Trophoblast cell (in vitro differentiated cells and primary cell): Measurements from ENCODE around the gene CAMK2A.

Source experiments
- DNase-seq, 2 donors: peaks; one replicate each; pipeline ENCODE4 v3.0.0-alpha.2; 2016
- H2AFZ ChIP-seq: 2 replicates; pipeline ENCODE4 v1.6.1; 2013; ENCODE audit warnings: low read length, moderate library complexity, mild to moderate bottlenecking; ENCODE audit not compliant: insufficient read depth, poor library complexity
- H2AK5ac ChIP-seq: 2 replicates; pipeline ENCODE4 v1.6.1; 2013; ENCODE audit warnings: mild to moderate bottlenecking, low read length
- H2BK120ac ChIP-seq: 2 replicates; pipeline ENCODE4 v1.6.1; 2013; ENCODE audit warnings: low read length, mild to moderate bottlenecking, moderate library complexity; ENCODE audit not compliant: insufficient read depth, poor library complexity
- H2BK12ac ChIP-seq: 2 replicates; pipeline ENCODE4 v1.6.1; 2013; ENCODE audit warnings: mild to moderate bottlenecking, low read length, moderate library complexity
- H2BK5ac ChIP-seq: 2 replicates; pipeline ENCODE4 v1.6.1; 2013; ENCODE audit warnings: low read length, low read depth, moderate library complexity, mild to moderate bottlenecking; ENCODE audit not compliant: poor library complexity
- H3K14ac ChIP-seq: 2 replicates; pipeline ENCODE4 v1.6.1; 2013; ENCODE audit warnings: mild to moderate bottlenecking, low read length
- H3K18ac ChIP-seq: 2 replicates; pipeline ENCODE4 v1.6.1; 2013; ENCODE audit warnings: mild to moderate bottlenecking, low read length
- H3K23ac ChIP-seq: 2 replicates; pipeline ENCODE4 v1.6.1; 2013; ENCODE audit warnings: low read length
- H3K27ac ChIP-seq: 2 replicates; pipeline ENCODE4 v1.5.1; 2013; ENCODE audit warnings: low read depth, mild to moderate bottlenecking, inconsistent platforms, low read length, moderate library complexity
- H3K27me3 ChIP-seq: 2 replicates; pipeline ENCODE4 v1.6.1; 2013; ENCODE audit warnings: inconsistent platforms, mild to moderate bottlenecking, low read length, moderate library complexity; ENCODE audit not compliant: insufficient read depth
- H3K36me3 ChIP-seq, 2 experiments: 1 replicate in 1 of 2; 2 replicates in 1 of 2; pipeline ENCODE4 v1.6.1; 2013; ENCODE audit warnings: low read length in 2 of 2, mild to moderate bottlenecking in 2 of 2, moderate library complexity in 1 of 2; ENCODE audit not compliant: insufficient read depth in 2 of 2, control insufficient read depth in 1 of 2
- H3K4ac ChIP-seq: 2 replicates; pipeline ENCODE4 v1.6.1; 2013; ENCODE audit warnings: low read depth, mild to moderate bottlenecking, low read length, moderate library complexity
- H3K4me1 ChIP-seq, 2 experiments: 1 replicate in 1 of 2; 2 replicates in 1 of 2; pipeline ENCODE4 v1.6.1; 2013; ENCODE audit warnings: low read length in 2 of 2, mild to moderate bottlenecking in 2 of 2, moderate library complexity in 1 of 2; ENCODE audit not compliant: insufficient read depth in 2 of 2, control insufficient read depth in 1 of 2
- H3K4me2 ChIP-seq: 2 replicates; pipeline ENCODE4 v1.6.1; 2013; ENCODE audit warnings: inconsistent platforms, mild to moderate bottlenecking, low read length, moderate library complexity
- H3K4me3 ChIP-seq: 2 replicates; pipeline ENCODE4 v1.5.1; 2013; ENCODE audit warnings: mild to moderate bottlenecking, low read depth, low read length, inconsistent platforms
- H3K79me1 ChIP-seq: one replicate; pipeline ENCODE4 v1.6.1; 2013; ENCODE audit warnings: low read length
- H3K79me2 ChIP-seq: 2 replicates; pipeline ENCODE4 v1.6.1; 2013; ENCODE audit warnings: low read length, mild to moderate bottlenecking; ENCODE audit not compliant: control insufficient read depth, insufficient read depth, poor library complexity
- H3K9ac ChIP-seq: 2 replicates; pipeline ENCODE4 v1.6.1; 2013; ENCODE audit warnings: mild to moderate bottlenecking, low read length
- H3K9me3 ChIP-seq: 2 replicates; pipeline ENCODE4 v1.6.1; 2013; ENCODE audit warnings: low read depth, mild to moderate bottlenecking, control low read depth, inconsistent platforms, low read length; ENCODE audit not compliant: insufficient read depth
- H4K12ac ChIP-seq: 2 replicates; pipeline ENCODE4 v1.6.1; 2013; ENCODE audit warnings: low read depth, mild to moderate bottlenecking, low read length, moderate library complexity
- H4K8ac ChIP-seq: 2 replicates; pipeline ENCODE4 v1.6.1; 2013; ENCODE audit warnings: low read depth, mild to moderate bottlenecking, low read length, moderate library complexity
- H4K91ac ChIP-seq: one replicate; pipeline ENCODE4 v1.6.1; 2013; ENCODE audit warnings: low read depth, mild to moderate bottlenecking, low read length, moderate library complexity
- WGBS: extraction: QIAGEN DNeasy Blood & Tissue Kit; methylation state at CpG from one replicate; pipeline ENCODE4 v1.1.7; 2013; ENCODE audit warnings: missing lambda C conversion rate; ENCODE audit not compliant: insufficient read length, insufficient coverage; ENCODE audit errors: extremely low coverage; 5-methylcytosine and 5-hydroxymethylcytosine counted together

CAMK2A gene

DNA sequence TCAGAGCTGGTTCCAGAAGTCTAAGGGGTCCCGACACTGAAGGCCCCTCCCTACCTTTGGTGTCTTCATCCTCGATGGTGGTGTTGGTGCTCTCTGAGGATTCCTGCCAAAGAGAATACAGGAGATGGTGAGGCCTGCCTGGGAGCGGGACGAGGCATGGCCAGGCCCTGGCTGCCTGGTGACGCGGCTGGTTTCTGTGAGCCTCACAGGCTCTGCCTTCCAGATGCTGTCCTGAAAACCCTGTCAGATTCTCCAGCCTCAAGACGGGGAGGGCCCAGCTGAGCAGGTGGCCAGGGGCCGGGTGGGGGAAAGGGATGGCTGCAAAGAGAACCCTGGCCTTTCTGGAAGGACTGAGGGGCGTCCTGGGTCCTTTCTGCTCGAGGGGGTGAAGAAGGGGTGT, 50.9 kb downstream of the CAMK2A start:
- no peak overlapping the region for H3K4ac ChIP-seq
- no peak overlapping the region for H3K14ac ChIP-seq
- peaks cover 2% of the 10 kb centered on the region for H3K9me3 ChIP-seq
- no peak overlapping the region for H3K18ac ChIP-seq
- no peak overlapping the region for H2BK12ac ChIP-seq
- H3K23ac ChIP-seq = no peak overlapping the region
- H2BK120ac ChIP-seq = no peak overlapping the region
- no peaks in the 10 kb centered on the region for H3K79me1 ChIP-seq
- H3K4me2 ChIP-seq = no peak overlapping the region
- no peak overlapping the region for H3K27ac ChIP-seq
- no peak overlapping the region for H2BK5ac ChIP-seq
- H2AK5ac ChIP-seq = no peak overlapping the region
- H3K9ac ChIP-seq = no peak overlapping the region
- H4K8ac ChIP-seq = no peak overlapping the region
- H3K79me2 ChIP-seq = no peaks in the 10 kb centered on the region
- no peak overlapping the region for H4K91ac ChIP-seq
- H3K4me1 ChIP-seq = no peaks in the 10 kb centered on the region
- H3K27me3 ChIP-seq = no peaks in the 10 kb centered on the region
- H2AFZ ChIP-seq = no peak overlapping the region
- no peak for DNase-seq
- H4K12ac ChIP-seq = no peak overlapping the region
- H3K4me3 ChIP-seq = no peak overlapping the region
- no peaks in the 10 kb centered on the region for H3K36me3 ChIP-seq
- WGBS = no CpG with 5 or more reads among the region's 10 CpGs

DNA sequence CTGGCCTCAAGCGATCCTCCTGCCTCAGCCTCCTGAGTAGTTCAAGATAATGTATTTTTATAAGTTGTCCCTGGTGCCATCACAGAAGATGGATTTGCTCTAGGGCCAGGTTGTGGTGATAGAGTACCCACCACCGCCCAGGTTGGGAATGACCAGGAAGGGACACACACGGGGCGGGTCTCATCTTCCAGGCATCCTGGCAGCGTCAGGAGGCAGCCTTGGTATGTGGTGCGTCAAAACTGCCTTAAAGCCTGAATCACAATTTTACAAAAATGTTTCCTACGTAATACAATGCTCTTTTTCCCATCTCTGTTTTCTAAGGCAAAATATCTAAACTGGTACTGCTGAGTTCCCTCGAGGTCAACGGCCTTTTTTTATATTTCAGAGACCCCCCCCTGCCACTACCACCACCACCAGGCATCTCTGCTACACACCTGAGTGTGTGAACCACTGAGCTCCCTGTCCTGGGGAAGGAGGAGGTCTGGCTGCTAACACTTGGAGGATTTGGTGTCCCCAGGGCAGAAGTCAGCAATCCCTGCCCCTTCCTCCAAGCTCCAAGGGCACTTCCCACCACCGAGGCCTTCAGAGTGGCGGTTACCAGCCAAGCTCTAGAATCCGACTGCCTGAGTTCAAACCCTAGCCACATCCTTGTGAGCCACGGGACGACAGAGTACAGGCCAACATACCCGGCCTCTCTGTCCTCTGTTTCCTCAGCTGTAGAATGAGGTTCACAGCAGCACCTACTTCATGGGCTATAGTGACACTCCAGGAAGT, 52.4 kb downstream of the CAMK2A start:
- no peak overlapping the region for H3K4ac ChIP-seq
- no peak overlapping the region for H3K23ac ChIP-seq
- no peaks in the 10 kb centered on the region for H3K36me3 ChIP-seq
- no peaks in the 10 kb centered on the region for H3K79me2 ChIP-seq
- no peak overlapping the region for H3K4me2 ChIP-seq
- H3K4me3 ChIP-seq = no peak overlapping the region
- H4K91ac ChIP-seq = no peak overlapping the region
- no peak overlapping the region for H3K9ac ChIP-seq
- no peak overlapping the region for H4K12ac ChIP-seq
- WGBS = no CpG with 5 or more reads among the region's 15 CpGs
- DNase-seq = peak; percentile 87 to 90
- peak overlapping the region; percentile 37 for H2AK5ac ChIP-seq
- H3K27ac ChIP-seq = no peak overlapping the region
- H2BK120ac ChIP-seq = no peak overlapping the region
- H3K4me1 ChIP-seq = no peaks in the 10 kb centered on the region
- no peak overlapping the region for H3K18ac ChIP-seq
- H3K79me1 ChIP-seq = no peaks in the 10 kb centered on the region
- no peak overlapping the region for H2BK12ac ChIP-seq
- H2BK5ac ChIP-seq = no peak overlapping the region
- H3K9me3 ChIP-seq = peaks cover 2% of the 10 kb centered on the region
- no peaks in the 10 kb centered on the region for H3K27me3 ChIP-seq
- no peak overlapping the region for H4K8ac ChIP-seq
- H2AFZ ChIP-seq = no peak overlapping the region
- H3K14ac ChIP-seq = no peak overlapping the region

- Histone ChIP-seq H3K9me3 (peaks cover 2% of the 10 kb centered on the region), H3K27me3 (no peaks in the 10 kb centered on the region), H3K23ac (no peak overlapping the region), H4K12ac (no peak overlapping the region), H4K8ac (no peak overlapping the region), H2AFZ (no peak overlapping the region), H3K4me3 (no peak overlapping the region), H3K9ac (no peak overlapping the region), H3K36me3 (no peaks in the 10 kb centered on the region), H3K4ac (no peak overlapping the region), H3K79me1 (no peaks in the 10 kb centered on the region), H3K4me1 (no peaks in the 10 kb centered on the region), H3K27ac (no peak overlapping the region), H2BK120ac (no peak overlapping the region), H2AK5ac (no peak overlapping the region), H2BK12ac (no peak overlapping the region), H3K14ac (no peak overlapping the region), H3K79me2 (no peaks in the 10 kb centered on the region), H4K91ac (no peak overlapping the region), H2BK5ac (no peak overlapping the region), H3K4me2 (no peak overlapping the region), H3K18ac (no peak overlapping the region)
- DNase-seq = no peak
- no CpG with 5 or more reads among the region's 2 CpGs for WGBS
Measured at GRCh38 chr5:150236313-150236712, 53.3 kb downstream of the CAMK2A start.

DNA sequence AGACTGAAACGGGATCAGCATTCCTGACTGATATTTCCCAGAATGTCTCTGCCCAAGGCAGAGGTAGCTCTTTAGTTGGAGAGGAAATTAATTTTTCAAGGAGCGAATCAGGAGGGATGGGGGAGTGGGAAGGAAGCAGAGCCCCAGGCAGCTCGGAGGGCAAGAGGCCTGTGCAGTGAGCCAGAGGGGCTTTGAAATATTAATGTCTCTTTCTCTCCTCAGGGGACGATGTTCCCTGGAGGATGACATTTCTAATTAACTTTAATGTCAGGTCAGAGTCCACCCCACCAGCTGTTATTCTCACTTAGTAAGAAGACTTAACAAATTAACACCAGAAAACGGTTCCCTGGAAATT, 54.1 kb downstream of the CAMK2A start:
- no CpG with 5 or more reads among the region's 5 CpGs for WGBS
- no peak overlapping the region for H2BK12ac ChIP-seq

More for the DNA sequence above, 54.1 kb downstream of the CAMK2A start:
- DNase-seq = no peak
- no peaks in the 10 kb centered on the region for H3K79me2 ChIP-seq
- H2BK5ac ChIP-seq = no peak overlapping the region
- peaks cover 2% of the 10 kb centered on the region for H3K9me3 ChIP-seq
- no peaks in the 10 kb centered on the region for H3K27me3 ChIP-seq
- no peak overlapping the region for H3K9ac ChIP-seq
- H3K14ac ChIP-seq = no peak overlapping the region
- no peaks in the 10 kb centered on the region for H3K4me1 ChIP-seq
- no peak overlapping the region for H3K4me3 ChIP-seq
- H3K4me2 ChIP-seq = no peak overlapping the region
- no peak overlapping the region for H2AK5ac ChIP-seq
- no peak overlapping the region for H3K27ac ChIP-seq
- no peak overlapping the region for H4K8ac ChIP-seq
- H3K4ac ChIP-seq = no peak overlapping the region
- no peak overlapping the region for H3K18ac ChIP-seq
- H4K12ac ChIP-seq = no peak overlapping the region
- H4K91ac ChIP-seq = no peak overlapping the region
- H2AFZ ChIP-seq = no peak overlapping the region
- H3K23ac ChIP-seq = no peak overlapping the region
- no peaks in the 10 kb centered on the region for H3K79me1 ChIP-seq
- H2BK120ac ChIP-seq = no peak overlapping the region
- H3K36me3 ChIP-seq = no peaks in the 10 kb centered on the region
